ENCODE data around the gene TSHZ2.

Gene TSHZ2

GRCh38 chr20:53068241-53068640, 96.1 kb downstream of the TSHZ2 start:
- DNase-seq (ENCODE audit: low spot score), result no peak

DNA sequence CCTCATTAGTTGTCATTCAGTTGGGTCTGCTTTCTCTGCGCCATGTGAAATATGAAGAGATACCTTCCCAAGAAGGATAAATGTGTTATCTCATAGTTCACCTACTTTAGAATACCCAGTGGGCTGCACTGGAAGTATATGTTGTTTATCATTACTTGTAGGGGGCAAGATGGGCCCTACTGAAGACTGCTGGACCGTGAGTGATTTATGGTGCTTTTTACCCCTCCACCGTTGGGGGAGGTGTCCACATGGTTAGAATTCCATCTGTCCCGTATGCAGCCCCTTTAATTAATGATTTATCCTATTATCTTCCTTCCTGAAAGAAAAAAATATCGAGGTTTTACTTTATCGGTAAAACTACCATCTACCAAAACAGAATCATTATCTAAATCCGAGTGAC, 97.0 kb downstream of the TSHZ2 start:
- no peak for DNase-seq (ENCODE audit: low spot score)

DNA sequence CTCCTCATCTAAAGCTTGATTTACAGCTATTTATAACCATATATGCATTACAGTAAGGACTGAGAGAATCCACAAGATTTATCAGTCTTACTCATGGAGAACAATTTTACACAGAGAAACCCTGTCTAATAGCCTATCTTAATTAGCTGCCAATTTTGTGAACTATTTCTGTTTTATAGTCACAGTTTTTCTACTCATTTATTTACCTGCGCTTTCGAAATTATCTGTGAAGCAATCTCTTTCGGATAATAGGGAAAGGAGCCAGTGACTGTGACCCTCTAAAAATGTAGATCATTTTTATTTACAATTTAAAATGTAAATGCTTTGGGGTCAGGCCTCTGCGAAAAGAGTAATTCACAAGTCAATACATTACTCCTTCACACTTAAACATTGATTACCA, 98.1 kb downstream of the TSHZ2 start:
- DNase-seq (ENCODE audit: low spot score), result no peak

DNA sequence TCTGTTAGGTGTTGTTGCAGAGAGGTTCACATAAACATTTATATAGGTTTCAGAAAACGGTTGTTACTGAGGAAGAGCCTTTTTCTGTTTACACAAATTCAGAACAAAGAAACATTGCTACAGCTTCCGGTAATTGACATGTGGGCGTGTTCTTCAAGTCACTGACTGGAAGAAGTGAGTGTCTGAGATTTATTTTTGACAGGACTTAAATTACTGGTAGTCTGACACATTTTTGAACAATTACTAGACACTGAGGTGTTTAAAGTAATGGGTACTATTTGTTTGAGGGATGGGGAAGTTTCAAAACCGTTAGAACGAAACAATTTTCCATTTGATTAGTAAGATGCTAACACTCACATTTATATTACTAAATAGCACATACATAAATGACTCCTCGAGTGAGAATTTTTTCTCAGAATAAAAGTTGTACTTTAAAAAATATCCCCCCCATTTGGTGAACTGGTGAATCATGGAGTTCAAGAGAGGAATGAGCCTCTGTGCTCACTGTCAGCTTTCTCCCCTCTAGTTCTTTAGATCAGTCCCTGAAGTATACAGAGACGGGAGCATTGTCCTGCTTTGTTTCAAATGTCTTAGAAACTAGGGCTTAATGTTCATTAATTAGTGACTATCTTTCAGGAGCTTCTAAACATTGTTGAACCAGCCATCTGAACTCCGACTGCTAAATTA, 98.7 kb downstream of the TSHZ2 start:
- peak; percentile 56 for DNase-seq (ENCODE audit: low spot score)

GRCh38 chr20:53071833-53072232, 99.7 kb downstream of the TSHZ2 start:
- no peak for DNase-seq (ENCODE audit: low spot score)

DNA sequence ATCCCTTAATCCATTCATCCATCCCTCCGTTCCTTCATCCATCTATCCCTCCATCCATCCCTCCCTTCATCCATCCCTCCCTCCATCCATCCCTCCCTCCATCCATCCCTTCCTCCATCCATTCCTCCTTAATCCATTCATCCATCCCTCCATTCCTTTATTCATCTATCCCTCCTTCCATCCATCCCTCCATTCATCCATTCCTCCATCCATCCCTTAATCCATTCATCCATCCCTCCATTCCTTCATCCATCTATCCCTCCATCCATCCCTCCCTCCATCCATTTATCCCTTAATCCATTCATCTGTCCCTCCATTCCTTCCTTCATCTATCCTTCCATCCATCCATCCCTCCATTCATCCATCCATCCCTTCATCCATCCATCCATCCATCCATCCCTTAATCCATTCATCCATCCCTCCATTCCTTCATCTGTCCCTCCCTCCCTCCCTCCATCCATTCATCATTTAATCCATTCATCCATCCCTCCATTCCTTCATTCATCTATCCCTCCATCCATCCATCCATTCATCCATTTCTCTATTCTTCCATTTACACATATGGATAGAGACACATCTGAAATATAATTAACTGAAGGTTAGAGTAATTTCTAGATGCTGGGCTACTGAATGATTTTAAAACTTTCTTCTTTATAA, 100.9 kb downstream of the TSHZ2 start:
- no peak for DNase-seq (ENCODE audit: low spot score)

- DNase-seq (ENCODE audit: low spot score), result no peak
Observed at GRCh38 chr20:53073636-53074415, 101.7 kb downstream of the TSHZ2 start.

- no peak for DNase-seq (ENCODE audit: low spot score)
Observed at GRCh38 chr20:53074811-53075314, 102.7 kb downstream of the TSHZ2 start.

DNA sequence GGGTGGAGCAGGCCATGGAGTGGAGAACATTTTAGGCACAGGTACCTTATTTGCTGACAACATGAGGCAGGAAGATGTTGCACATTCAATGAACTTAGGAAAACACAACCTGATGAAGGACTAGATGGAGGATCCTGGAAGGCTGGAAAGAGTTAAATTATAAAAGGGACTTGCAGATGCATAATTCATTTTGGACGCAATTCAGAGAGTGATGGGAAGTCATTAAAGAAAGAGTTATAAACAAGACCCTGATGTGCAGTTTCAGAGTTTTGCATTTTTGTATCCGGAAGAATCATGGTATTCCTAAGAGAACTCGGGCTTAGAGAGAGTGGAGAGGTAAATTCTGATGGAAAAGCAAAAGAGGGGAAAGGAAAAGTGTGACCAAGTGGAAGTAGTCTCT, 104.5 kb downstream of the TSHZ2 start:
- DNase-seq (ENCODE audit: low spot score), result no peak

DNA sequence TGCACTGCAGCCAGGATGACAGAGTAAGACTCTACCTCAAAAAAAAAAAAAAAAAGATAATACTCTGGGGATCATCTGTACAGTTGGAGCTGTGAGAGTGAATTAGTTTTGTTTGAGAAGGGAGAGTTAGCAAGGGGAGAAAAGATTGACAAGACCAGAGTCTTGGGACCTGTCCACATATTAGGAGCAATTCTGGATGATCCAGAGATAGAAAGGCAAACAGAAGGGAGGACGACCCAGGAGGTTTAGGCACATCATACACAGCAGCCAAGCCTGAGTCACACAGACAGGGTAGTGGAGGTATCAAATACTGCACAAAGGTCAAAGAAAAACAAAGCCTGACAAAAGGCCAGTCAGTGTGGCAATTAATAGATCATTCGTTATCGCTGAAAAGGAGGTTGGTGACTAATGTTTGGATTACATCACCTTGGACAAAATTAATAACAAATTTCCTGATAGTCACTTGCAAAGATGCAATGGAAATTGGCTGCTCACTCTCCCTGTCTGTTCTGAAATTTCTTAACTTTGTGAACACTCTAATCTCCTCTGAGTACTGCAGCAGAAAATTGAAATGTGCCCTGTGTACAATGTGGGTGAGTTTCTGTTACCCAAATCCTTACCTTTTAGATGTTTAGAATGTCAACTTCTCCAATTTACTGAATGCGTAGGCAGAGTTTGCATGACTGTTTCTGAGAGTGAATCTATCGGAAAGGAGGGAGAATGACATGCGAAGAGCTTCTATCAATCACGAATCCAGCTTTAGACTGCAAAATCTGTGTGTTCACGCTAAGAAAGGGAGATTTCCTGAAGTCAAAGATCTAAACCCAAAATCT, 105.4 kb downstream of the TSHZ2 start:
- DNase-seq (ENCODE audit: low spot score), result no peak

GRCh38 chr20:53078761-53079160, 106.6 kb downstream of the TSHZ2 start:
- DNase-seq (ENCODE audit: low spot score), result no peak

DNA sequence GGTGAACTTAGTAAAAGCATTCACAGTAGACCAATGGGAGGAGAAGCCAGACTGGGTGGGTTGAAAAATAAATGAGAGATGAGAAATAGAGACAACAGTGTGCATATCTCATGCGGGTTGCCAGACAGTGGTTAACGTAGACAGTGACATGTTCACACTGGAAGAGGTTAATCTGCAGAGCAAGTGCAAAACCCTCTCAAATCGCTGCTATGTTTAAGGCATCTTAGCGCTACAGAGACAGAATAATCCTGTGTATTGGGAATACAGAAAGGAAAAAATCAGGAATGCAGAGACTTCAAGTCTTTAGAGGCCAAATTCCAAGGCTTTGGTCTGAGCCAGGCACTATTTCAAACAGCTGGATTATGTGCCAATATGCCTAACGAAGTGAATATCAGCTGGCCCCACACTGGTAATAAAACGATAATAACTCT, 107.1 kb downstream of the TSHZ2 start:
- DNase-seq (ENCODE audit: low spot score), result no peak

DNA sequence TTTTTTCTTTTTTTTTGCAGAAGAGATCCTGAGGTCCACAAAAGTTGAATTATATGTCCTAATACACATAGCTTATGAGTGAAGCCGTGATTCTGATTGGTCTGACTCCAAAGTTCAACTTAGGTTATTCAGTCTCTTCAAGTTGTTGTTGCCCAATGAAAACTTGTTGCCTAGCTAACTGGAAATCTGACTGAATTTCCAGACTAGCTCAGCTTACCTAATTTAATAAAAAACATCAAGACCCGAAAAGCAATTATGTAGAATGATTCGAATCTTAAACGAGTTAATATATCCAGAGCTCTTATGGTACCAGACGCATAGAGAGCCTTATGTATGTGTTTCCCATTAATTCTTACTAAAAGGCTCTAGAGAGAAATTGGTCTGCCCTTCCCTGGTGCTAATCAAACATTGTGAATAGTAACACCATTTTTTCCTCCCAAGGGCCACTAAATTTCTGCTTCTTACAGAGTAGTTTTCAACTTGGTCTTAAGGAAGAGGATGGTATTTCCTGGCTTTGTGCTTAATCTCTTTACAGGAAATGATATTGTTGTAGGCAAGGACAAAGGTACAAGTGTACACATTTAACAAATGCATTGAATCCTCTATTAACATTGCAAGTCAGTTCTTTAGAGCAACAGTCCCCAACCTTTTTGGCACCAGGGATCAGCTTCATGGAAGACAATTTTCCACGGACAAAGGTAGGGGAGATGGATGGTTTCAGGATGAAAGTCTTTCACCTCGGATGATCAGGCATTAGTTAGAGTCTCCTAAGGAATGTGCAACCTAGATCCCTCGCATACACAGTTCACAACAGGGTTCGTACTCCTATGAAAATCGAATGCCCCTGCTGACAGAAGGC, 107.9 kb downstream of the TSHZ2 start:
- DNase-seq (ENCODE audit: low spot score), result no peak

DNA sequence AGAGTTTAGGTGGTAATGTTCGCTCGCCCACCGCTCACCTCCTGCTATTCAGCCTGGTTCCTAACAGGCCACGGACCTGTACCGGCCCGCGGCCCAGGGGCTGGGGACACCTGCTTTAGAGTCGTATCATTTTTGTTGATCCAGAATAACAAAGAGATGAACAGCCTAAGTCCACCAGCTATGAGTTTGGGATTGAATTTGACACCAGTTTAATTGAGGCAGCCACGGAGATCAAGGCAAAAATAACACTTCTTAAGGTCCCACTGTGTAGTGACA, 108.5 kb downstream of the TSHZ2 start:
- no peak for DNase-seq (ENCODE audit: low spot score)

DNA sequence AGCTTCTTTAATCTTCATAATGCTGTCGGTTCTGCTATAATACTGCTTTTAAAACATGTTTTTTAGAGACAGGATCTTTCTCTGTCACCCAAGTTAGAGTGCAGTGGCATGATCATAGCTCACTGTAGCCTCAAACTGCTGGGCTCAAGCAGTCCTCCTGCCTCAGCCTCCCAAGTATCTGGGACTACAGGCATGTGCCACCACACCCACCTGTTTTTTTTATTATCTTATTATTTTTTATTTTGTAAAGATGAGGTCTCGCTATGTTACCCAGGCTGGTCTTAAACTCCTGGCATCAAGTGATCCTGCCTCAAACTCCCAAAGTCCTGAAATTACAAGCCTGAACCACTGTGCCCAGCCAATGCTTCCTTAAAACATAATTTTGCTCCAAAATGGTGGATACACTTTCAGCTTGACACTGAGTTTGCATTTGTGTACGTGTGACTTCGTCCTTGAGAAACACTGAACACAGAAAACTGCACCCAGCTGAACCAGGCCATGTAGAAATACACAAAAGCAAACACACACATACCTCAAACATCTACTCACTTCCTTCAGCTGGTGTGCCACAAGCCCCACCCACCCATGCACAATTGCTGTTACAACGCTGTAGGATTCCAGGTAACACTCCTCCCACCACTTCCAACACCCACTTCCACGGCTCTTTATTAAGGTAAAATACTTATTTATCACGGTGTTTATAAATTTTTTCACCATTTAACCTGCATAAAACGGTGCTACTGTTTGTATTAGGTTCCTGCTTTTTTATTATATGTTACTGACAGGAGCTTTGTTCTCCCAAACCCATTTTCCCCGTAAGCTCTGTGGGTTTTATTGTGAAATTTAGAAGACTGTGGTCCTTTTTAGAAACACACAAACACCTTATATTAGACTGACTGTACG, 109.1 kb downstream of the TSHZ2 start:
- peak; percentile 30 for DNase-seq (ENCODE audit: low spot score)

GRCh38 chr20:53081916-53082863, 110.0 kb downstream of the TSHZ2 start:
- DNase-seq (ENCODE audit: low spot score), result no peak

GRCh38 chr20:53083411-53083810, 111.3 kb downstream of the TSHZ2 start:
- no peak for DNase-seq (ENCODE audit: low spot score)

DNA sequence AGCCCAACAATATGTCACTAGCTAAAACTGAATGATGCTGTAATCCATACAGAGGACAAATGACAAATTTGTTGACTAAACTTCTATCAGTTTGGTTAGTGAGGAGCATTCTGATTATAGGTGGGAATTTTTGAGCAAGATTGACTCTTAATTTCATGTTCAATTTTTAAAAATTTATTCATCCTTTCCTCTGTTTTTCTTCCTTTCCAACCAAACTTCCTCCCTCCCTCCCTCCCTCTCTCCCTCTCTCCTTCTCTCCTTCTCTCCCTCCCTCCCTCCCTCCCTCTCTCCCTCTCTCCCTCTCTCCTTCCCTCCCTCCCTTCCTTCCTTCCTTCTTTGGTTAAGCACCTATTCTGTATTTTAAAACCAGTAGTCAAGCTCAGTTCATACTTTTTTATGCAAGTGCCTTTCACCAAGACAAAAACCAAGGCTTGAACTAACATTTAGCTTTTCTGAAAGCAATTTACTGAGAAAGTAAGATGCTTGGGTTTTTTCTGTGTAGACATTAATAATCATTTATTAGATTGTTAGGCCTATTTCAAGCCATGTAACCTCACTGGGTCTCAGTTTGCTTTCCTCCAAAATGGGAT, 112.3 kb downstream of the TSHZ2 start:
- DNase-seq (ENCODE audit: low spot score), result no peak

- DNase-seq (ENCODE audit: low spot score), result no peak
Observed at GRCh38 chr20:53085720-53086119, 113.6 kb downstream of the TSHZ2 start.

Data from CD4-positive, alpha-beta T cell treated with Interleukin-6 at 100 ng/mL for 8 hours (primary cell).